Caco-2 (cell line): Measurements from ENCODE around the gene C20orf144. TPM values are rescaled to one million over a fixed set of nuclear protein-coding genes. Genes with fewer than 3 reads are reported as not detected.
A peak's percentile ranks its signal among the peaks of the same experiment; 100 is the strongest.

Experiments used
- BruUV-seq: library from RNA; stranded (reverse); fragments of 400-500 nt; replicated peaks from 2 replicates; lab custom pipeline; 2021; lab: Mats Ljungman, UMichigan
- CTCF ChIA-PET: fragments of 300-600 bp; sonication (Branson Sonifier 250); formaldehyde crosslinking; loops from one replicate; lab custom pipeline; 2022; ENCODE audit warnings: antibody characterized with exemption; lab: Charles Lee
- POLR2A ChIA-PET: fragments of 300-600 bp; sonication (Branson Sonifier 250); formaldehyde crosslinking; loops from one replicate; lab custom pipeline; 2022; ENCODE audit warnings: antibody characterized with exemption; lab: Charles Lee
- DNase-seq, 2 experiments: peaks; one replicate each; pipeline versions ENCODE4 v3.0.0 to v3.0.0-alpha.2; 2020 to 2022
- H3K27me3 ChIP-seq: replicated peaks from 2 replicates; pipeline ENCODE4 v1.6.0; 2011; ENCODE audit warnings: low read length; ENCODE audit not compliant: control insufficient read depth, insufficient read depth
- H3K36me3 ChIP-seq: 2 replicates; pipeline ENCODE4 v1.5.1; 2011; ENCODE audit warnings: low read length; ENCODE audit not compliant: control insufficient read depth, insufficient read depth
- H3K4me1 ChIP-seq: fragments of 250-450 bp; sonication (Bioruptor Pico); 2 replicates; pipeline ENCODE4 v1.5.1; 2020; ENCODE audit warnings: mild to moderate bottlenecking
- H3K4me3 ChIP-seq: 2 replicates; pipeline ENCODE4 v1.5.1; 2011; ENCODE audit warnings: low read depth, mild to moderate bottlenecking, control low read depth, low read length
- H3K9me3 ChIP-seq: fragments of 250-450 bp; sonication (Bioruptor Pico); 2 replicates; pipeline ENCODE4 v1.5.1; 2020; ENCODE audit warnings: mild to moderate bottlenecking, moderate library complexity
- H3K27ac Mint-ChIP-seq: one replicate; pipeline ENCODE4 v1.8.0; 2022; ENCODE audit warnings: mixed read lengths; ENCODE audit not compliant: unreplicated experiment
- H3K27me3 Mint-ChIP-seq: one replicate; pipeline ENCODE4 v1.8.0; 2022; ENCODE audit warnings: mixed read lengths; ENCODE audit not compliant: insufficient read depth, unreplicated experiment
- H3K36me3 Mint-ChIP-seq: one replicate; pipeline ENCODE4 v1.8.0; 2022; ENCODE audit warnings: mild to moderate bottlenecking, mixed read lengths; ENCODE audit not compliant: insufficient read depth, unreplicated experiment
- H3K4me1 Mint-ChIP-seq: one replicate; pipeline ENCODE4 v1.8.0; 2022; ENCODE audit warnings: low read depth, mixed read lengths; ENCODE audit not compliant: unreplicated experiment
- H3K4me3 Mint-ChIP-seq: one replicate; pipeline ENCODE4 v1.8.0; 2022; ENCODE audit warnings: mild to moderate bottlenecking, moderate library complexity, mixed read lengths; ENCODE audit not compliant: unreplicated experiment
- H3K9me3 Mint-ChIP-seq: one replicate; pipeline ENCODE4 v1.8.0; 2022; ENCODE audit warnings: mixed read lengths; ENCODE audit not compliant: unreplicated experiment
- intact Hi-C: fragments of 100-400 bp; cut with micrococcal nuclease; formaldehyde crosslinking; loops from one replicate; pipeline ENCODE4 v1.10.0; 2022; ENCODE audit not compliant: unreplicated experiment
- total RNA-seq: library from RNA; stranded (reverse); gene quantifications from 2 replicates; pipeline ENCODE4 v1.2.3, GENCODE V29; 2022
- TF ChIP-seq, protein P1 (sequence below), 2 experiments: fragments of 200-600 bp in 1 of 2; IDR thresholded peaks; 1 replicate in 1 of 2; 2 replicates in 1 of 2; pipeline versions ENCODE4 v1.5.1 to v1.8.0; 2011 to 2022; ENCODE audit warnings: antibody characterized with exemption in 1 of 2, control low read depth in 1 of 2, inconsistent platforms in 1 of 2, low read depth in 1 of 2, low read length in 1 of 2, mild to moderate bottlenecking in 1 of 2, moderate library complexity in 1 of 2; ENCODE audit not compliant: insufficient read depth in 1 of 2, severe bottlenecking in 1 of 2, unreplicated experiment in 1 of 2

C20orf144 gene
- total RNA-seq, 1 experiment from 2014 or later, result 0.18 TPM

DNA sequence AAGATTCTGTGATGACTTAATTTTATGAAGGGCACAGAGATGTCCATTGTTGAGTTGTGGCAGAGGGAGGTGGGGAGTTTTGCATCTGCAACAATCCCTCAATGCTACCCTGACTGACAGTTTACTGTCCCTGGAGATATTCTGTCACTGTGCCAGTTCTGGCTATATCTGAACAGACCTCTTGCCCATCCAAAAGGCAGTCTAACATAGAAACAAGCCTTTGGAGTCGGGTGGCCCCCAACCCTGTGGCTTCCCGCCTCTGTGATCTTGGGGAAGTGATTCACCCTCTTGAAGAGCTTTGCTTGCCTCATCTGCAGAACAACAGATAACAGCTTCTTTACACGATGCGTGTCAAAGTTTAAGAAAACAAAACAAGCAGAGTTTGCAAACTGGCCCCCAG lies 27.8 kb downstream of the C20orf144 start:
- TF ChIP-seq, protein P1, sequence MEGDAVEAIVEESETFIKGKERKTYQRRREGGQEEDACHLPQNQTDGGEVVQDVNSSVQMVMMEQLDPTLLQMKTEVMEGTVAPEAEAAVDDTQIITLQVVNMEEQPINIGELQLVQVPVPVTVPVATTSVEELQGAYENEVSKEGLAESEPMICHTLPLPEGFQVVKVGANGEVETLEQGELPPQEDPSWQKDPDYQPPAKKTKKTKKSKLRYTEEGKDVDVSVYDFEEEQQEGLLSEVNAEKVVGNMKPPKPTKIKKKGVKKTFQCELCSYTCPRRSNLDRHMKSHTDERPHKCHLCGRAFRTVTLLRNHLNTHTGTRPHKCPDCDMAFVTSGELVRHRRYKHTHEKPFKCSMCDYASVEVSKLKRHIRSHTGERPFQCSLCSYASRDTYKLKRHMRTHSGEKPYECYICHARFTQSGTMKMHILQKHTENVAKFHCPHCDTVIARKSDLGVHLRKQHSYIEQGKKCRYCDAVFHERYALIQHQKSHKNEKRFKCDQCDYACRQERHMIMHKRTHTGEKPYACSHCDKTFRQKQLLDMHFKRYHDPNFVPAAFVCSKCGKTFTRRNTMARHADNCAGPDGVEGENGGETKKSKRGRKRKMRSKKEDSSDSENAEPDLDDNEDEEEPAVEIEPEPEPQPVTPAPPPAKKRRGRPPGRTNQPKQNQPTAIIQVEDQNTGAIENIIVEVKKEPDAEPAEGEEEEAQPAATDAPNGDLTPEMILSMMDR (IDR thresholded peaks at IDR 0.05; ENCODE audit: insufficient read depth in 1 of 2, low read depth in 1 of 2, low read length in 1 of 2, severe bottlenecking in 1 of 2, unreplicated experiment in 1 of 2), result no peak
- Mint-ChIP-seq H3K36me3 (peaks cover 8% of the 10 kb centered on the region), H3K4me1 (peaks cover 52% of the 10 kb centered on the region), H3K9me3 (no peaks in the 10 kb centered on the region), H3K27me3 (no peaks in the 10 kb centered on the region), H3K27ac (peak overlapping the region; percentile 19), H3K4me3 (no peak overlapping the region)
- intact Hi-C loops, result loop anchor here (5.0 kb wide), 2 partner anchors 122 to 302 kb away; partner anchors contain the start of genes CHMP4B and RALY
- ChIA-PET POLR2A (interaction anchor here (1.0 kb wide), 1 partner anchor 30 kb away, joined by 7 read pairs; the partner anchor contains the start of gene PXMP4), CTCF (interaction anchor here (0.7 to 1.0 kb wide), 2 partner anchors 42 to 528 kb away, joined by 3 read pairs; partner anchors contain the start of gene ZNF341)
- Histone ChIP-seq H3K36me3 (no peaks in the 10 kb centered on the region), H3K4me3 (no peak overlapping the region), H3K4me1 (peaks cover 47% of the 10 kb centered on the region), H3K27me3 (no peaks in the 10 kb centered on the region), H3K9me3 (no peaks in the 10 kb centered on the region)
- DNase-seq, result no peak
- BruUV-seq, result no TSS peak

DNA sequence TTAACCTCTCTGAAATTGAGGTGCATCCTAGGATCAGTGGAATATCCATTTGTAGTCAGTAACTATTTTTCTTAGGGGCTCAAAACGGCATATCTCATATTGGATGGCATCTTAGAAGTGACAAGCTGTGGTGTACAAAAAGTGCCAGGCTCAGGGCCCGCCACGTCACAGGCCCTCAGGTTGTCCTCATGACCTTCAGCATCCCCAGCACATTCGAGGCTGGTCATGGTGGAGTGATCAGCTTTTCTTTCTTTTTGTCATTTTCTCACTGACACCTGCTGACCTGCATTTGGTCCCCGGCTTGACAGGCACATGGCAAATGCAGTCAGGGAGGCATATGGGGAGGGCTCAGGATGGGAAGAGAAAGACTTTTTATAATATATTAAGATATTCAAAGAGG lies 31.2 kb downstream of the C20orf144 start:
- Mint-ChIP-seq H3K36me3 (no peaks in the 10 kb centered on the region), H3K4me1 (peaks cover 26% of the 10 kb centered on the region), H3K4me3 (no peak overlapping the region), H3K27me3 (no peaks in the 10 kb centered on the region), H3K27ac (no peak overlapping the region), H3K9me3 (peaks cover 14% of the 10 kb centered on the region)
- BruUV-seq, result no TSS peak
- H3K27me3 ChIP-seq, result no peaks in the 10 kb centered on the region
- ChIA-PET POLR2A (no interaction called here), CTCF (interaction anchor here (1.4 kb wide), 1 partner anchor 27 kb away, joined by 5 read pairs; the partner anchor contains the start of gene PXMP4)
- H3K4me3 ChIP-seq, result no peak overlapping the region
- peaks cover 4% of the 10 kb centered on the region; the same call in 1 of the 2 replicates for H3K9me3 ChIP-seq
- intact Hi-C loops, result no loop called here
- DNase-seq, result no peak
- no peaks in the 10 kb centered on the region for H3K36me3 ChIP-seq
- peaks cover 27% of the 10 kb centered on the region for H3K4me1 ChIP-seq
- TF ChIP-seq, protein P1 (IDR thresholded peaks at IDR 0.05; ENCODE audit: insufficient read depth in 1 of 2, low read depth in 1 of 2, low read length in 1 of 2, severe bottlenecking in 1 of 2, unreplicated experiment in 1 of 2), result no peak

DNA sequence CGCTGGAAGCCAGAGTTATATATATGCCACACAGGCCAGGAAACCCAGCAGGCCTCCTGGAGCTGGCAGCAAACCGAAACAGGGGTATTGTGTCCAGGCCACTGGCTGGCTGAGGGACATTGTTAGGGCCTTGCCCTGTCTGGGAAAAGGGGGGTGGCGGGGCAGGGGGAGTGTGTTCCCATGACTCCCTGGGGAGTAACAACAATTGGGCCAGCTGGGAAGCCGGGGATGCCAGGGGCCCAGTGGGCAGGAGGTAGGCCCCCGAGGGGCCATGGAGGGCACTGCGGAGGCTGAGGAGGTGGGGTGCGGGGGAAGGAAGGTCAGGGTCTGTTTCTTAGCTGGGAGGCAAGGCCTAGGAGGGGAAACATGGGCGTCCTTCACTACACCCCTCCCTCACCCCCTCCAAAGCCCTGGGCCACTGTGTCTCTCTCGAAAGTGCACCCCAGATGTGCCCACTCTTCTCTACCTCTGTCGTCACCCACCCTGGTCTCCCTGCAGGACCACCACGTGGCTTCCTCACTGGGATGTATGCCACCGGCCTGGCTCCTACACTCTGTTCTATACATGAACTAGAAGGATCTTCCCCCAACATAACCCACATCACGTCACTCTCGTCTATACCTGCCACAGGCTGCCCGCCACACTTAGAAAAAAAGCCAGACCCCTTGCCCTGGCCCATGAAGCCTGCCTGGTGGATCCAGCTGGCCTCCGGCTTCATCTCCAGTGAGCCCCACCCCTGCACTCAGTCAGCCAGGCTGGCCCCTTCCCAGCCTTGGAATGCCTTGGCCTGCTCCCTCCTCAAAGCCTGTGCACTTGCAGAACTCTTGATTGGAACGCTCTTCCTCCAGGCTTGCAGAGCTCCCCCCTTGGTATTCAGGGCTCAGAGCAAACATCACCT lies 31.9 kb downstream of the C20orf144 start:
- no TSS peak for BruUV-seq
- no peak for DNase-seq
- POLR2A ChIA-PET, result no interaction called here
- H3K9me3 ChIP-seq, result peaks cover 8% of the 10 kb centered on the region; the same call in 1 of the 2 replicates
- H3K27me3 ChIP-seq, result no peaks in the 10 kb centered on the region
- peaks cover 19% of the 10 kb centered on the region for H3K9me3 Mint-ChIP-seq
- peaks cover 19% of the 10 kb centered on the region for H3K4me1 Mint-ChIP-seq
- no peaks in the 10 kb centered on the region for H3K36me3 Mint-ChIP-seq
- intact Hi-C loops, result no loop called here
- no peaks in the 10 kb centered on the region for H3K36me3 ChIP-seq
- TF ChIP-seq, protein P1 (IDR thresholded peaks at IDR 0.05; ENCODE audit: insufficient read depth in 1 of 2, low read depth in 1 of 2, low read length in 1 of 2, severe bottlenecking in 1 of 2, unreplicated experiment in 1 of 2), result no peak
- H3K4me1 ChIP-seq, result peaks cover 20% of the 10 kb centered on the region
- H3K4me3 Mint-ChIP-seq, result no peak overlapping the region
- CTCF ChIA-PET, result no interaction called here
- no peaks in the 10 kb centered on the region for H3K27me3 Mint-ChIP-seq
- no peak overlapping the region for H3K4me3 ChIP-seq
- peak overlapping the region; percentile 4 for H3K27ac Mint-ChIP-seq
